B cell (primary cell): ENCODE data around the gene PCSK7. TPM values are rescaled to one million over a fixed set of nuclear protein-coding genes. Genes with fewer than 3 reads are reported as not detected.
A peak's percentile ranks its signal among the peaks of the same experiment; 100 is the strongest.

Experiments used
- ATAC-seq: fragments of 200-7000 bp; cut with Tn5 transposase; one replicate; pipeline ENCODE4 v1.10.0; 2021; ENCODE audit warnings: low read depth, mild to moderate bottlenecking, moderate number of reproducible peaks, moderate library complexity
- CTCF ChIA-PET: fragments of 350-600 bp; sonication (Branson Sonifier 250); formaldehyde crosslinking; loops from one replicate; lab custom pipeline; 2021; ENCODE audit warnings: antibody characterized with exemption, inconsistent platforms; lab: Charles Lee
- POLR2A ChIA-PET: fragments of 350-600 bp; sonication (Branson Sonifier 250); formaldehyde crosslinking; loops from one replicate; lab custom pipeline; 2021; ENCODE audit warnings: antibody characterized with exemption; lab: Charles Lee
- DNase-seq: peaks from one replicate; pipeline ENCODE4 v3.0.0; 2013
- H2AFZ ChIP-seq: 2 replicates; pipeline ENCODE4 v1.6.1; 2012; ENCODE audit warnings: mild to moderate bottlenecking, low read depth, low read length; ENCODE audit not compliant: insufficient read depth, poor library complexity, severe bottlenecking
- H3K27ac ChIP-seq, 2 donors: 1 replicate in 1 of 2; 2 replicates in 1 of 2; pipeline ENCODE4 v1.5.1; 2012 to 2013; ENCODE audit warnings: low read length in 2 of 2, mild to moderate bottlenecking in 2 of 2, moderate library complexity in 1 of 2
- H3K27me3 ChIP-seq, 4 experiments: fragments of 200-600 bp in 1 of 4; sonication (generic) in 1 of 4; replicated peaks in 1 of 4; 1 replicate in 2 of 4; 2 replicates in 2 of 4; pipeline versions ENCODE4 v1.6.1 to v1.7.0; 2013 to 2016; ENCODE audit warnings: low read length in 3 of 4, mild to moderate bottlenecking in 2 of 4, mixed read lengths in 1 of 4, moderate library complexity in 1 of 4; ENCODE audit not compliant: insufficient read depth in 4 of 4, control insufficient read depth in 3 of 4; ENCODE audit errors: control extremely low read depth in 1 of 4
- H3K36me3 ChIP-seq, 2 experiments: replicated peaks in 1 of 2; 1 replicate in 1 of 2; 2 replicates in 1 of 2; pipeline versions ENCODE4 v1.6.1 to v1.7.1; 2013; ENCODE audit warnings: low read length in 1 of 2; ENCODE audit not compliant: insufficient read depth in 2 of 2, control insufficient read depth in 1 of 2; ENCODE audit errors: control extremely low read depth in 1 of 2, extremely low read depth in 1 of 2
- H3K4me1 ChIP-seq, 2 donors: fragments of 200-600 bp in 1 of 2; sonication (generic) in 1 of 2; 1 replicate in 1 of 2; 2 replicates in 1 of 2; pipeline versions ENCODE4 v1.5.1 to v1.6.1; 2013 to 2017; ENCODE audit warnings: low read length in 2 of 2; ENCODE audit not compliant: control insufficient read depth in 2 of 2, insufficient read depth in 2 of 2
- H3K4me2 ChIP-seq: replicated peaks from 2 replicates; pipeline ENCODE3; 2012; ENCODE audit warnings: mild to moderate bottlenecking, low read depth, low read length; ENCODE audit not compliant: poor library complexity, severe bottlenecking
- H3K4me3 ChIP-seq, 5 experiments: fragments of 200-600 bp in 1 of 5; sonication (generic) in 1 of 5; 1 replicate in 3 of 5; 2 replicates in 2 of 5; pipeline versions ENCODE4 v1.5.1 to v1.7.0; 2011 to 2016; ENCODE audit warnings: low read length in 4 of 5, mild to moderate bottlenecking in 4 of 5, low read depth in 2 of 5, control low read depth in 1 of 5, moderate library complexity in 1 of 5; ENCODE audit not compliant: insufficient read depth in 1 of 5; ENCODE audit errors: control extremely low read depth in 1 of 5, extremely low read depth in 1 of 5
- H3K79me2 ChIP-seq: fragments of 200-600 bp; sonication (generic); one replicate; pipeline ENCODE4 v1.6.0; 2016; ENCODE audit warnings: low read length; ENCODE audit not compliant: control insufficient read depth, insufficient read depth
- H3K9ac ChIP-seq: fragments of 200-600 bp; sonication (generic); 2 replicates; pipeline ENCODE4 v1.6.1; 2017; ENCODE audit warnings: mild to moderate bottlenecking, low read length, moderate library complexity
- H3K9me3 ChIP-seq, 3 donors: one replicate each; pipeline versions ENCODE4 v1.6.1 to v1.7.1; 2013; ENCODE audit warnings: low read length in 2 of 3; ENCODE audit not compliant: control insufficient read depth in 2 of 3, insufficient read depth in 1 of 3; ENCODE audit errors: control extremely low read depth in 1 of 3
- H4K20me1 ChIP-seq: 2 replicates; pipeline ENCODE4 v1.6.0; 2012; ENCODE audit warnings: mild to moderate bottlenecking, low read length; ENCODE audit not compliant: insufficient read depth, control insufficient read depth, poor library complexity, severe bottlenecking
- H3K27ac Mint-ChIP-seq: one replicate; pipeline ENCODE4 v1.8.0; 2021; ENCODE audit warnings: mixed read lengths
- H3K27me3 Mint-ChIP-seq: one replicate; pipeline ENCODE4 v1.8.0; 2021; ENCODE audit warnings: mixed read lengths
- H3K4me1 Mint-ChIP-seq: one replicate; pipeline ENCODE4 v1.8.0; 2021; ENCODE audit warnings: mixed read lengths
- H3K4me3 Mint-ChIP-seq: one replicate; pipeline ENCODE4 v1.8.0; 2021; ENCODE audit warnings: mixed read lengths
- H3K9me3 Mint-ChIP-seq: one replicate; pipeline ENCODE4 v1.8.0; 2022; ENCODE audit warnings: mixed read lengths; ENCODE audit not compliant: insufficient read depth
- EZH2 ChIP-seq: IDR thresholded peaks from 2 replicates; pipeline ENCODE4 v1.6.1; 2012; ENCODE audit warnings: borderline replicate concordance, low read depth, mild to moderate bottlenecking, moderate library complexity, low read length; ENCODE audit not compliant: insufficient read depth, poor library complexity, severe bottlenecking
- WGBS: methylation state at CpG from one replicate; pipeline ENCODE4 v1.1.5; 2013; ENCODE audit warnings: missing lambda C conversion rate; ENCODE audit not compliant: insufficient coverage; 5-methylcytosine and 5-hydroxymethylcytosine counted together
- intact Hi-C: fragments of 100-400 bp; cut with micrococcal nuclease; formaldehyde crosslinking; loops from one replicate; pipeline ENCODE4 v1.10.0; 2022
- polyA plus RNA-seq: library from polyadenylated mRNA; depleted of rRNA; stranded (reverse); fragments of >200 nt; gene quantifications from 2 replicates; pipeline ENCODE4 v1.2.3, GENCODE V29; 2012
- total RNA-seq, 2 donors: library from RNA; stranded (reverse); fragments of 120-200 nt in 1 of 2; gene quantifications; 1 replicate in 1 of 2; 2 replicates in 1 of 2; pipeline versions ENCODE4 v1.2.3 to v1.2.4, GENCODE V29; 2013 to 2022
- TF ChIP-seq, protein P1 (sequence below): fragments of 200-600 bp; IDR thresholded peaks from one replicate; pipeline ENCODE4 v1.8.0; 2022; ENCODE audit warnings: antibody characterized with exemption, mild to moderate bottlenecking

Gene PCSK7
- total and polyA plus RNA-seq, 2 donors (not counting 1 experiment from before 2014, with no cell fraction given) = 203 to 283 TPM

DNA sequence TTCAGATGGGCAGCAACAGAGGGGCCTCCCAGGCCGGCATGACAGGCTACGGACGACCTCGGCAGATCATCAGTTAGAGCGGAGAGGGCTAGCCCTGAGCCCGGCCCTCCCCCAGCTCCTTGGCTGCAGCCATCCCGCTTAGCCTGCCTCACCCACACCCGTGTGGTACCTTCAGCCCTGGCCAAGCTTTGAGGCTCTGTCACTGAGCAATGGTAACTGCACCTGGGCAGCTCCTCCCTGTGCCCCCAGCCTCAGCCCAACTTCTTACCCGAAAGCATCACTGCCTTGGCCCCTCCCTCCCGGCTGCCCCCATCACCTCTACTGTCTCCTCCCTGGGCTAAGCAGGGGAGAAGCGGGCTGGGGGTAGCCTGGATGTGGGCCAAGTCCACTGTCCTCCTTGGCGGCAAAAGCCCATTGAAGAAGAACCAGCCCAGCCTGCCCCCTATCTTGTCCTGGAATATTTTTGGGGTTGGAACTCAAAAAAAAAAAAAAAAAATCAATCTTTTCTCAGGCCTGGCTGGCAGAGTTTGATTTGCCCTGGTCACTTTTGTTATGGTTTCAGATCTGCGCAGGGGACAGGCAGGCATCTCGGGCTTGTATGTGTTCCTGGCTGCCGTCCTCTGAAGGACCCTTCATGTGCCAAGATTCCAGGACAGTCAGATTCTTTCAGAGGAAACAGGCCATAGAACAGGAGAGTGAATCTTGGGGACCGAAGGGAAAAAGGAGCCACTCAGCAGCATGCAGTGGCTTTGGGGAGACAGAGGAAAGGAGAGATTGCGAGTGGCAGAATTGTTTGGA lies 27.4 kb downstream of the PCSK7 start:
- TF ChIP-seq EZH2 = no peak
- TF ChIP-seq, protein P1, sequence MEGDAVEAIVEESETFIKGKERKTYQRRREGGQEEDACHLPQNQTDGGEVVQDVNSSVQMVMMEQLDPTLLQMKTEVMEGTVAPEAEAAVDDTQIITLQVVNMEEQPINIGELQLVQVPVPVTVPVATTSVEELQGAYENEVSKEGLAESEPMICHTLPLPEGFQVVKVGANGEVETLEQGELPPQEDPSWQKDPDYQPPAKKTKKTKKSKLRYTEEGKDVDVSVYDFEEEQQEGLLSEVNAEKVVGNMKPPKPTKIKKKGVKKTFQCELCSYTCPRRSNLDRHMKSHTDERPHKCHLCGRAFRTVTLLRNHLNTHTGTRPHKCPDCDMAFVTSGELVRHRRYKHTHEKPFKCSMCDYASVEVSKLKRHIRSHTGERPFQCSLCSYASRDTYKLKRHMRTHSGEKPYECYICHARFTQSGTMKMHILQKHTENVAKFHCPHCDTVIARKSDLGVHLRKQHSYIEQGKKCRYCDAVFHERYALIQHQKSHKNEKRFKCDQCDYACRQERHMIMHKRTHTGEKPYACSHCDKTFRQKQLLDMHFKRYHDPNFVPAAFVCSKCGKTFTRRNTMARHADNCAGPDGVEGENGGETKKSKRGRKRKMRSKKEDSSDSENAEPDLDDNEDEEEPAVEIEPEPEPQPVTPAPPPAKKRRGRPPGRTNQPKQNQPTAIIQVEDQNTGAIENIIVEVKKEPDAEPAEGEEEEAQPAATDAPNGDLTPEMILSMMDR = no peak
- Mint-ChIP-seq H3K4me1 (peaks cover 12% of the 10 kb centered on the region), H3K9me3 (no peaks in the 10 kb centered on the region), H3K27me3 (no peaks in the 10 kb centered on the region), H3K27ac (peak overlapping the region; percentile 46), H3K4me3 (no peak overlapping the region)
- peaks cover 0 to 40% of the 10 kb centered on the region in 2 experiments for H3K36me3 ChIP-seq
- H3K4me2 ChIP-seq = no peak overlapping the region
- no peak overlapping the region for H3K27ac ChIP-seq
- no peak overlapping the region for H3K4me3 ChIP-seq
- CTCF ChIA-PET = interaction anchor here (1.2 to 1.4 kb wide), 3 partner anchors 21 to 24 kb away, joined by 3 to 4 read pairs (median 3); no protein-coding TSS in a partner anchor
- DNase-seq = peak; percentile 12
- no peaks in the 10 kb centered on the region for H3K27me3 ChIP-seq
- no peaks in the 10 kb centered on the region for H4K20me1 ChIP-seq
- no peaks in the 10 kb centered on the region for H3K9me3 ChIP-seq
- no peak overlapping the region for H3K9ac ChIP-seq
- 96% methylated on average over 15 of the region's 17 CpGs for WGBS
- intact Hi-C loops = loop anchor here (5.0 kb wide), 1 partner anchor 72 kb away; no protein-coding TSS in a partner anchor
- no peak for ATAC-seq
- H2AFZ ChIP-seq = no peak overlapping the region
- POLR2A ChIA-PET = interaction anchor here (1.0 kb wide), 1 partner anchor 21 kb away, joined by 3 read pairs; no protein-coding TSS in a partner anchor
- H3K4me1 ChIP-seq = peaks cover 15 to 27% of the 10 kb centered on the region in 2 donors
- no peaks in the 10 kb centered on the region for H3K79me2 ChIP-seq

DNA sequence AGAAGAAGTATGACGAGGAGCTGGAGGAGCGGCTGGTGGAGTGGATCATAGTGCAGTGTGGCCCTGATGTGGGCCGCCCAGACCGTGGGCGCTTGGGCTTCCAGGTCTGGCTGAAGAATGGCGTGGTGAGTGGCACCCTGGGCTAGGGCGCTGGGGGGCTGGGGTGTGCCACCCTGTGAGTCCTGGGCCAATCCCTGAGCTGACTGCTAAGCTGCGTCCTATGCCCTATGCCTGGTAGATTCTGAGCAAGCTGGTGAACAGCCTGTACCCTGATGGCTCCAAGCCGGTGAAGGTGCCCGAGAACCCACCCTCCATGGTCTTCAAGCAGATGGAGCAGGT lies 28.8 kb downstream of the PCSK7 start:
- Histone ChIP-seq H3K27me3 (no peaks in the 10 kb centered on the region), H3K9ac (no peak overlapping the region), H3K27ac (no peak overlapping the region), H4K20me1 (peaks cover 11% of the 10 kb centered on the region), H3K4me2 (no peak overlapping the region), H3K9me3 (no peaks in the 10 kb centered on the region), H3K36me3 (peaks cover 0 to 50% of the 10 kb centered on the region in 2 experiments), H3K4me3 (no peak overlapping the region), H3K4me1 (peaks cover 15 to 30% of the 10 kb centered on the region in 2 donors), H2AFZ (no peak overlapping the region), H3K79me2 (no peaks in the 10 kb centered on the region)
- H3K27ac Mint-ChIP-seq = peak overlapping the region; percentile 59
- H3K4me3 Mint-ChIP-seq = no peak overlapping the region
- intact Hi-C loops = no loop called here
- DNase-seq = no peak
- CTCF ChIA-PET = interaction anchor here (0.9 to 1.6 kb wide), 2 partner anchors 23 to 24 kb away, joined by 3 to 8 read pairs; partner anchors contain the start of gene SIDT2
- H3K27me3 Mint-ChIP-seq = no peaks in the 10 kb centered on the region
- peaks cover 21% of the 10 kb centered on the region for H3K4me1 Mint-ChIP-seq
- WGBS = over 99% methylated on average over 10 of the region's 10 CpGs
- ATAC-seq = no peak
- POLR2A ChIA-PET = interaction anchor here (0.6 kb wide), 1 partner anchor 340 kb away, joined by 6 read pairs; no protein-coding TSS in a partner anchor
- TF ChIP-seq EZH2 = no peak
- TF ChIP-seq, protein P1 = no peak
- H3K9me3 Mint-ChIP-seq = no peaks in the 10 kb centered on the region
